ENCODE measurements around the gene PRRG3. TPM values are rescaled to one million over a fixed set of nuclear protein-coding genes. Genes with fewer than 3 reads are reported as not detected.

PRRG3 gene
- total RNA-seq, 1 experiment from 2014 or later = not detected

DNA sequence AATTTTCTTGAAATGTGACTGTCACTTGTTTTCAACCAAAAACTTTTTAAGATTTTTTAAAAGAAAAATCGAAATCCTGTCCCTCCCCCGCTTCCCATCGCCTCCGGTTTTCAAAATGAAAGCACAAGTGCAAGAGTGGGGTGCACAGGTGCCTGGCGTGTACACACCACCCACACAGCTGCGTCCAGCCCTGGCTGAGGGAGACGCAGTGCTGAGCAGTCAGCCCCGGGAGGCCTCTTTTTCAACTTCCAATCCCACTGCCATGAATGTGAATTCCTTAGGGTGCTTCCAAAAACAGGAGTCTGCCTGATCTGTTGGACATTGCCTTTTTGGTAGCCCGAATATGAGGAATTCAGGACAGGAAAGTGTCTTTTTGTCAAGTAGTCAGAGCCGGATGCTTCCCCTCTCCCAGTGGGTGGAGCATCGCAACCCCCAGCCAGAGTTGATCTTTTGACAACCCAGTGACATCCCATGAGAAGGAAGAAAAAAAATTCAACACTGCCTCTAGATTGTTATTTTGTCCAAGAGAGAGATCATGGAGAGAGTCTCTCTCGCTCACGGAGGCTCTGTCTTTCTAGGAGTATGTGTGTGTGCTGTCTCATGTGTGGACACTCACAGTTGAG lies 8.9 kb downstream of the PRRG3 start:
- RAD21 ChIA-PET (ENCODE audit: low non-redundant PET in 1 of 2, low total read pairs in 2 of 2, uncharacterized antibody in 2 of 2, unreplicated experiment in 2 of 2) = no interaction called here

More for the DNA sequence above, 8.9 kb downstream of the PRRG3 start:
- H3K36me3 ChIP-seq (ENCODE audit: control insufficient read depth in 1 of 2, insufficient read depth in 2 of 2, low read length in 2 of 2) = no peaks in the 10 kb centered on the region
- BruUV-seq (replicated peaks) = no TSS peak
- DNase-seq (ENCODE audit: low read depth, low spot score) = no peak
- no peak overlapping the region for H3K27ac ChIP-seq (ENCODE audit: low read depth, low read length)
- no peaks in the 10 kb centered on the region for H3K4me1 ChIP-seq (ENCODE audit: control insufficient read depth in 1 of 2, insufficient read depth in 2 of 2, low read length in 2 of 2)
- no peak for ATAC-seq
- H3K9ac ChIP-seq (ENCODE audit: low read length) = no peak overlapping the region
- ChIA-PET POLR2A (no interaction called here), CTCF (no interaction called here)
- H3K4me2 ChIP-seq (ENCODE audit: low read length) = no peak overlapping the region
- H3K79me2 ChIP-seq (ENCODE audit: insufficient read depth, low read length) = no peaks in the 10 kb centered on the region
- H3K9me3 ChIP-seq (ENCODE audit: control insufficient read depth in 1 of 2, insufficient read depth in 1 of 2, low read depth in 1 of 2, low read length in 2 of 2) = no peaks in the 10 kb centered on the region
- H2AFZ ChIP-seq (ENCODE audit: low read depth, low read length, poor library complexity, severe bottlenecking) = no peak overlapping the region
- intact Hi-C loops (cut with micrococcal nuclease) = no loop called here
- H3K9me2 ChIP-seq (ENCODE audit: insufficient read depth) = no peaks in the 10 kb centered on the region
- no peaks in the 10 kb centered on the region for H3K27me3 ChIP-seq (ENCODE audit: insufficient read depth, low read length)
- H4K20me1 ChIP-seq (ENCODE audit: insufficient read depth) = no peaks in the 10 kb centered on the region
- TF ChIP-seq POLR2AphosphoS5 (IDR thresholded peaks at IDR 0.05; ENCODE audit: low read depth, low read length) (no peak), SP1 (IDR thresholded peaks at IDR 0.05; ENCODE audit: low read depth) (no peak), ZFX (IDR thresholded peaks at IDR 0.05) (no peak), POLR2A (IDR thresholded peaks at IDR 0.05; ENCODE audit: borderline replicate concordance, extremely low read depth, insufficient read depth, insufficient read length) (no peak), SIN3A (IDR thresholded peaks at IDR 0.05; ENCODE audit: low read depth) (no peak), YY1 (IDR thresholded peaks at IDR 0.05; ENCODE audit: extremely low read depth, insufficient replicate concordance, low read depth, low read length) (no peak), JUND (IDR thresholded peaks at IDR 0.05) (no peak), EZH2 (IDR thresholded peaks at IDR 0.05) (no peak), ELF1 (IDR thresholded peaks at IDR 0.05; ENCODE audit: borderline replicate concordance, low read depth) (no peak), RAD21 (IDR thresholded peaks at IDR 0.05; ENCODE audit: low read depth) (no peak), CEBPB (IDR thresholded peaks at IDR 0.05; ENCODE audit: low read depth) (no peak), TCF7L2 (IDR thresholded peaks at IDR 0.05; ENCODE audit: borderline replicate concordance, extremely low read depth, insufficient read depth, insufficient read length) (no peak), FOSL1 (IDR thresholded peaks at IDR 0.05; ENCODE audit: low read depth) (no peak), CBX3 (IDR thresholded peaks at IDR 0.05; ENCODE audit: low read depth) (no peak), EGR1 (IDR thresholded peaks at IDR 0.05; ENCODE audit: low read depth) (no peak)
- TF ChIP-seq, protein P1, sequence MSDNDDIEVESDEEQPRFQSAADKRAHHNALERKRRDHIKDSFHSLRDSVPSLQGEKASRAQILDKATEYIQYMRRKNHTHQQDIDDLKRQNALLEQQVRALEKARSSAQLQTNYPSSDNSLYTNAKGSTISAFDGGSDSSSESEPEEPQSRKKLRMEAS (IDR thresholded peaks at IDR 0.05) = no peak
- TF ChIP-seq, protein P2, sequence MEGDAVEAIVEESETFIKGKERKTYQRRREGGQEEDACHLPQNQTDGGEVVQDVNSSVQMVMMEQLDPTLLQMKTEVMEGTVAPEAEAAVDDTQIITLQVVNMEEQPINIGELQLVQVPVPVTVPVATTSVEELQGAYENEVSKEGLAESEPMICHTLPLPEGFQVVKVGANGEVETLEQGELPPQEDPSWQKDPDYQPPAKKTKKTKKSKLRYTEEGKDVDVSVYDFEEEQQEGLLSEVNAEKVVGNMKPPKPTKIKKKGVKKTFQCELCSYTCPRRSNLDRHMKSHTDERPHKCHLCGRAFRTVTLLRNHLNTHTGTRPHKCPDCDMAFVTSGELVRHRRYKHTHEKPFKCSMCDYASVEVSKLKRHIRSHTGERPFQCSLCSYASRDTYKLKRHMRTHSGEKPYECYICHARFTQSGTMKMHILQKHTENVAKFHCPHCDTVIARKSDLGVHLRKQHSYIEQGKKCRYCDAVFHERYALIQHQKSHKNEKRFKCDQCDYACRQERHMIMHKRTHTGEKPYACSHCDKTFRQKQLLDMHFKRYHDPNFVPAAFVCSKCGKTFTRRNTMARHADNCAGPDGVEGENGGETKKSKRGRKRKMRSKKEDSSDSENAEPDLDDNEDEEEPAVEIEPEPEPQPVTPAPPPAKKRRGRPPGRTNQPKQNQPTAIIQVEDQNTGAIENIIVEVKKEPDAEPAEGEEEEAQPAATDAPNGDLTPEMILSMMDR (IDR thresholded peaks at IDR 0.05 in 2 of 3, conservative IDR thresholded peaks at IDR 0.05 in 1 of 3; ENCODE audit: borderline replicate concordance in 1 of 3, insufficient read depth in 1 of 3, low read depth in 2 of 3, low read length in 2 of 3) = no peak
- TF ChIP-seq, protein P3, sequence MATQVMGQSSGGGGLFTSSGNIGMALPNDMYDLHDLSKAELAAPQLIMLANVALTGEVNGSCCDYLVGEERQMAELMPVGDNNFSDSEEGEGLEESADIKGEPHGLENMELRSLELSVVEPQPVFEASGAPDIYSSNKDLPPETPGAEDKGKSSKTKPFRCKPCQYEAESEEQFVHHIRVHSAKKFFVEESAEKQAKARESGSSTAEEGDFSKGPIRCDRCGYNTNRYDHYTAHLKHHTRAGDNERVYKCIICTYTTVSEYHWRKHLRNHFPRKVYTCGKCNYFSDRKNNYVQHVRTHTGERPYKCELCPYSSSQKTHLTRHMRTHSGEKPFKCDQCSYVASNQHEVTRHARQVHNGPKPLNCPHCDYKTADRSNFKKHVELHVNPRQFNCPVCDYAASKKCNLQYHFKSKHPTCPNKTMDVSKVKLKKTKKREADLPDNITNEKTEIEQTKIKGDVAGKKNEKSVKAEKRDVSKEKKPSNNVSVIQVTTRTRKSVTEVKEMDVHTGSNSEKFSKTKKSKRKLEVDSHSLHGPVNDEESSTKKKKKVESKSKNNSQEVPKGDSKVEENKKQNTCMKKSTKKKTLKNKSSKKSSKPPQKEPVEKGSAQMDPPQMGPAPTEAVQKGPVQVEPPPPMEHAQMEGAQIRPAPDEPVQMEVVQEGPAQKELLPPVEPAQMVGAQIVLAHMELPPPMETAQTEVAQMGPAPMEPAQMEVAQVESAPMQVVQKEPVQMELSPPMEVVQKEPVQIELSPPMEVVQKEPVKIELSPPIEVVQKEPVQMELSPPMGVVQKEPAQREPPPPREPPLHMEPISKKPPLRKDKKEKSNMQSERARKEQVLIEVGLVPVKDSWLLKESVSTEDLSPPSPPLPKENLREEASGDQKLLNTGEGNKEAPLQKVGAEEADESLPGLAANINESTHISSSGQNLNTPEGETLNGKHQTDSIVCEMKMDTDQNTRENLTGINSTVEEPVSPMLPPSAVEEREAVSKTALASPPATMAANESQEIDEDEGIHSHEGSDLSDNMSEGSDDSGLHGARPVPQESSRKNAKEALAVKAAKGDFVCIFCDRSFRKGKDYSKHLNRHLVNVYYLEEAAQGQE (IDR thresholded peaks at IDR 0.05; ENCODE audit: low read depth) = no peak
- TF ChIP-seq, protein P4, sequence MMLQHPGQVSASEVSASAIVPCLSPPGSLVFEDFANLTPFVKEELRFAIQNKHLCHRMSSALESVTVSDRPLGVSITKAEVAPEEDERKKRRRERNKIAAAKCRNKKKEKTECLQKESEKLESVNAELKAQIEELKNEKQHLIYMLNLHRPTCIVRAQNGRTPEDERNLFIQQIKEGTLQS (IDR thresholded peaks at IDR 0.05) = no peak
- no peak overlapping the region for H3K4me3 ChIP-seq (replicated peaks in 1 of 2; ENCODE audit: low read depth in 1 of 2, low read length in 2 of 2)
